Smooth muscle cell (in vitro differentiated cells): ENCODE results near the gene LRP6. TPM values are rescaled to one million over a fixed set of nuclear protein-coding genes. Genes with fewer than 3 reads are reported as not detected.
"Not testable (repeated sequence)": the region's sequence is repeated elsewhere in the genome, so short reads cannot be mapped to it uniquely, and the experiment has no call there.

Experiments used
- DNase-seq: peaks from one replicate; lab custom pipeline; 2025; ENCODE audit not compliant: unreplicated experiment; lab: John Stamatoyannopoulos, UW
- H2AFZ ChIP-seq: fragments of 200-600 bp; sonication (generic); 2 replicates; pipeline ENCODE4 v1.6.0; 2016; ENCODE audit warnings: antibody characterized with exemption, low read depth, mild to moderate bottlenecking
- H3F3A ChIP-seq: fragments of 200-600 bp; sonication (generic); 2 replicates; pipeline ENCODE4 v1.6.0; 2017; ENCODE audit warnings: antibody characterized with exemption, low read depth
- H3K27ac ChIP-seq: fragments of 200-600 bp; sonication (generic); 2 replicates; pipeline ENCODE4 v1.5.1; 2016; ENCODE audit warnings: low read depth, mild to moderate bottlenecking
- H3K27me3 ChIP-seq: fragments of 200-600 bp; sonication (generic); 2 replicates; pipeline ENCODE4 v1.6.1; 2016; ENCODE audit warnings: low read depth, mild to moderate bottlenecking
- H3K36me3 ChIP-seq: fragments of 200-600 bp; sonication (generic); 2 replicates; pipeline ENCODE4 v1.5.1; 2016; ENCODE audit warnings: low read depth
- H3K4me1 ChIP-seq: fragments of 200-600 bp; sonication (generic); 2 replicates; pipeline ENCODE4 v1.5.1; 2016; ENCODE audit warnings: low read depth
- H3K4me2 ChIP-seq: fragments of 200-600 bp; sonication (generic); 2 replicates; pipeline ENCODE4 v1.6.0; 2016; ENCODE audit warnings: mild to moderate bottlenecking
- H3K4me3 ChIP-seq: fragments of 200-600 bp; sonication (generic); 2 replicates; pipeline ENCODE4 v1.5.1; 2016; ENCODE audit warnings: mild to moderate bottlenecking
- H3K79me2 ChIP-seq: fragments of 200-600 bp; sonication (generic); 2 replicates; pipeline ENCODE4 v1.6.0; 2016; ENCODE audit warnings: low read depth, mild to moderate bottlenecking
- H3K9ac ChIP-seq: fragments of 200-600 bp; sonication (generic); 2 replicates; pipeline ENCODE4 v1.6.0; 2016; ENCODE audit warnings: low read depth
- H3K9me3 ChIP-seq: fragments of 200-600 bp; sonication (generic); replicated peaks from 2 replicates; pipeline ENCODE4 v1.5.1; 2016; ENCODE audit warnings: low read depth
- H4K20me1 ChIP-seq: fragments of 200-600 bp; sonication (generic); 2 replicates; pipeline ENCODE4 v1.6.0; 2016; ENCODE audit warnings: low read depth
- CTCF ChIP-seq: fragments of 200-600 bp; sonication (generic); IDR thresholded peaks from 2 replicates; pipeline ENCODE4 v1.5.1; 2017; ENCODE audit warnings: borderline replicate concordance, mild to moderate bottlenecking, antibody characterized with exemption; ENCODE audit not compliant: insufficient read depth, poor library complexity, severe bottlenecking
- WGBS: methylation state at CpG from one replicate; pipeline ENCODE4 v1.1.7; 2016; ENCODE audit warnings: low lambda C conversion rate; 5-methylcytosine and 5-hydroxymethylcytosine counted together
- polyA plus RNA-seq: library from polyadenylated mRNA; unstranded; fragments of >200 nt; fragmentation: Nextera tagmentation; extraction: Ambion mirVana; gene quantifications from 2 replicates; pipeline ENCODE4 v1.2.1, GENCODE V29; 2016
- total RNA-seq: library from RNA; depleted of rRNA; stranded (reverse); fragments of >200 nt; gene quantifications from 2 replicates; pipeline ENCODE4 v1.2.3, GENCODE V29; 2014

The LRP6 gene
- total and polyA plus RNA-seq, 2 experiments from 2014 or later, result 10.6 to 21.1 TPM

GRCh38 chr12:12121061-12121460, 145.8 kb downstream of the LRP6 start:
- H2AFZ ChIP-seq, result no peak overlapping the region
- 85% methylated on average over 5 of the region's 5 CpGs for WGBS
- no peak for DNase-seq

GRCh38 chr12:12116677-12117076, 150.2 kb downstream of the LRP6 start:
- H3K4me2 ChIP-seq, result no peak overlapping the region

More at GRCh38 chr12:12121061-12121460, 145.8 kb downstream of the LRP6 start:
- Histone ChIP-seq H3K9me3 (no peaks in the 10 kb centered on the region), H3K27ac (no peak overlapping the region), H3K9ac (no peak overlapping the region), H3K4me2 (no peak overlapping the region), H3K36me3 (peaks cover 12% of the 10 kb centered on the region), H3K4me1 (no peaks in the 10 kb centered on the region), H3F3A (no peaks in the 10 kb centered on the region), H3K4me3 (no peak overlapping the region), H3K27me3 (no peaks in the 10 kb centered on the region), H4K20me1 (no peaks in the 10 kb centered on the region), H3K79me2 (no peaks in the 10 kb centered on the region)
- no peak for TF ChIP-seq CTCF

GRCh38 chr12:12115514-12115913, 151.3 kb downstream of the LRP6 start:
- Histone ChIP-seq H4K20me1 (no peaks in the 10 kb centered on the region), H3F3A (no peaks in the 10 kb centered on the region), H3K36me3 (no peaks in the 10 kb centered on the region), H2AFZ (no peak overlapping the region), H3K9ac (no peak overlapping the region), H3K4me3 (no peak overlapping the region), H3K4me1 (no peaks in the 10 kb centered on the region), H3K4me2 (no peak overlapping the region), H3K9me3 (no peaks in the 10 kb centered on the region), H3K27ac (no peak overlapping the region), H3K79me2 (no peaks in the 10 kb centered on the region), H3K27me3 (no peaks in the 10 kb centered on the region)
- 88% methylated on average over 4 of the region's 4 CpGs for WGBS
- DNase-seq, result no peak
- TF ChIP-seq CTCF, result no peak

More at GRCh38 chr12:12116677-12117076, 150.2 kb downstream of the LRP6 start:
- Histone ChIP-seq H3K27me3 (no peaks in the 10 kb centered on the region), H3K9me3 (no peaks in the 10 kb centered on the region), H4K20me1 (no peaks in the 10 kb centered on the region), H3F3A (no peaks in the 10 kb centered on the region), H2AFZ (no peak overlapping the region), H3K4me3 (no peak overlapping the region), H3K79me2 (no peaks in the 10 kb centered on the region), H3K27ac (no peak overlapping the region), H3K36me3 (no peaks in the 10 kb centered on the region), H3K4me1 (no peaks in the 10 kb centered on the region), H3K9ac (no peak overlapping the region)
- 96% methylated on average over 2 of the region's 2 CpGs for WGBS
- TF ChIP-seq CTCF, result no peak
- DNase-seq, result no peak

- H3K4me3 ChIP-seq, H3K27me3 ChIP-seq, DNase-seq, H3K9ac ChIP-seq, H3K4me2 ChIP-seq, H3F3A ChIP-seq, H3K36me3 ChIP-seq, H3K9me3 ChIP-seq, H4K20me1 ChIP-seq, H3K79me2 ChIP-seq, H3K27ac ChIP-seq, H2AFZ ChIP-seq, H3K4me1 ChIP-seq: not testable (repeated sequence)
- 99% methylated on average over 32 of the region's 37 CpGs for WGBS
Observed at GRCh38 chr12:12110923-12111555, 155.8 kb downstream of the LRP6 start.
